Measurements from ENCODE around the gene FOXD4L6. TPM values are rescaled to one million over a fixed set of nuclear protein-coding genes. Genes with fewer than 3 reads are reported as not detected.
"Not testable (repeated sequence)": the region's sequence is repeated elsewhere in the genome, so short reads cannot be mapped to it uniquely, and the experiment has no call there.

Gene FOXD4L6
- total RNA-seq, 1 donor from 2014 or later = not detected

- FAIRE-seq; DNase-seq (ENCODE audit: low read depth): not testable (repeated sequence)
These were observed 17.1 kb downstream of the FOXD4L6 start for GRCh38 chr9:41111414-41111813.

GRCh38 chr9:41110913-41111312, 17.6 kb downstream of the FOXD4L6 start:
- not testable (repeated sequence) for FAIRE-seq; H3K27me3 ChIP-seq (ENCODE audit: control insufficient read depth, insufficient read depth, low read length); H3K4me3 ChIP-seq (ENCODE audit: low read depth, low read length); DNase-seq (ENCODE audit: low read depth); H3K36me3 ChIP-seq (ENCODE audit: control insufficient read depth, insufficient read depth, low read length)

More at GRCh38 chr9:41111414-41111813, 17.1 kb downstream of the FOXD4L6 start:
- not testable (repeated sequence) for H3K4me3 ChIP-seq (ENCODE audit: low read depth, low read length); H3K27me3 ChIP-seq (ENCODE audit: control insufficient read depth, insufficient read depth, low read length); H3K36me3 ChIP-seq (ENCODE audit: control insufficient read depth, insufficient read depth, low read length)

- FAIRE-seq; DNase-seq (ENCODE audit: low read depth); H3K36me3 ChIP-seq (ENCODE audit: control insufficient read depth, insufficient read depth, low read length); H3K27me3 ChIP-seq (ENCODE audit: control insufficient read depth, insufficient read depth, low read length); H3K4me3 ChIP-seq (ENCODE audit: low read depth, low read length): not testable (repeated sequence)
These were observed 19.2 kb downstream of the FOXD4L6 start for GRCh38 chr9:41109253-41109652.

GRCh38 chr9:41108816-41109215, 19.7 kb downstream of the FOXD4L6 start:
- not testable (repeated sequence) for H3K4me3 ChIP-seq (ENCODE audit: low read depth, low read length); H3K27me3 ChIP-seq (ENCODE audit: control insufficient read depth, insufficient read depth, low read length); FAIRE-seq; H3K36me3 ChIP-seq (ENCODE audit: control insufficient read depth, insufficient read depth, low read length); DNase-seq (ENCODE audit: low read depth)

GRCh38 chr9:41106472-41107116, 21.9 kb downstream of the FOXD4L6 start:
- not testable (repeated sequence) for H3K4me3 ChIP-seq (ENCODE audit: low read depth, low read length); H3K27me3 ChIP-seq (ENCODE audit: control insufficient read depth, insufficient read depth, low read length); DNase-seq (ENCODE audit: low read depth); H3K36me3 ChIP-seq (ENCODE audit: control insufficient read depth, insufficient read depth, low read length); FAIRE-seq

GRCh38 chr9:41105557-41106253, 22.8 kb downstream of the FOXD4L6 start:
- DNase-seq (ENCODE audit: low read depth); H3K27me3 ChIP-seq (ENCODE audit: control insufficient read depth, insufficient read depth, low read length); FAIRE-seq; H3K36me3 ChIP-seq (ENCODE audit: control insufficient read depth, insufficient read depth, low read length); H3K4me3 ChIP-seq (ENCODE audit: low read depth, low read length): not testable (repeated sequence)

- DNase-seq (ENCODE audit: low read depth); H3K36me3 ChIP-seq (ENCODE audit: control insufficient read depth, insufficient read depth, low read length); FAIRE-seq; H3K4me3 ChIP-seq (ENCODE audit: low read depth, low read length); H3K27me3 ChIP-seq (ENCODE audit: control insufficient read depth, insufficient read depth, low read length): not testable (repeated sequence)
These were observed 23.9 kb downstream of the FOXD4L6 start for GRCh38 chr9:41104542-41104941.

- H3K4me3 ChIP-seq (ENCODE audit: low read depth, low read length); DNase-seq (ENCODE audit: low read depth); H3K36me3 ChIP-seq (ENCODE audit: control insufficient read depth, insufficient read depth, low read length); H3K27me3 ChIP-seq (ENCODE audit: control insufficient read depth, insufficient read depth, low read length); FAIRE-seq: not testable (repeated sequence)
These were observed 28.0 kb downstream of the FOXD4L6 start for GRCh38 chr9:41100508-41100907.

GRCh38 chr9:41098759-41099158, 29.7 kb downstream of the FOXD4L6 start:
- peak; percentile 42 for DNase-seq (ENCODE audit: low read depth)
- FAIRE-seq; H3K4me3 ChIP-seq (ENCODE audit: low read depth, low read length); H3K36me3 ChIP-seq (ENCODE audit: control insufficient read depth, insufficient read depth, low read length); H3K27me3 ChIP-seq (ENCODE audit: control insufficient read depth, insufficient read depth, low read length): not testable (repeated sequence)

- not testable (repeated sequence) for DNase-seq (ENCODE audit: low read depth); FAIRE-seq; H3K27me3 ChIP-seq (ENCODE audit: control insufficient read depth, insufficient read depth, low read length); H3K4me3 ChIP-seq (ENCODE audit: low read depth, low read length); H3K36me3 ChIP-seq (ENCODE audit: control insufficient read depth, insufficient read depth, low read length)
These were observed 33.4 kb downstream of the FOXD4L6 start for GRCh38 chr9:41095060-41095459.

- not testable (repeated sequence) for H3K4me3 ChIP-seq (ENCODE audit: low read depth, low read length); FAIRE-seq
These were observed 34.3 kb downstream of the FOXD4L6 start for GRCh38 chr9:41094010-41094773.

GRCh38 chr9:41090922-41091321, 37.6 kb downstream of the FOXD4L6 start:
- not testable (repeated sequence) for H3K4me3 ChIP-seq (ENCODE audit: low read depth, low read length); DNase-seq (ENCODE audit: low read depth); H3K27me3 ChIP-seq (ENCODE audit: control insufficient read depth, insufficient read depth, low read length); H3K36me3 ChIP-seq (ENCODE audit: control insufficient read depth, insufficient read depth, low read length); FAIRE-seq

More at GRCh38 chr9:41094010-41094773, 34.3 kb downstream of the FOXD4L6 start:
- not testable (repeated sequence) for H3K36me3 ChIP-seq (ENCODE audit: control insufficient read depth, insufficient read depth, low read length); H3K27me3 ChIP-seq (ENCODE audit: control insufficient read depth, insufficient read depth, low read length); DNase-seq (ENCODE audit: low read depth)

- not testable (repeated sequence) for H3K4me3 ChIP-seq (ENCODE audit: low read depth, low read length); H3K36me3 ChIP-seq (ENCODE audit: control insufficient read depth, insufficient read depth, low read length); FAIRE-seq; H3K27me3 ChIP-seq (ENCODE audit: control insufficient read depth, insufficient read depth, low read length)
- peak; percentile 68 for DNase-seq (ENCODE audit: low read depth)
These were observed 38.1 kb downstream of the FOXD4L6 start for GRCh38 chr9:41090386-41090785.

Data from bronchial epithelial cell (primary cell).